ENCODE results near the gene HYDIN. TPM values are rescaled to one million over a fixed set of nuclear protein-coding genes. Genes with fewer than 3 reads are reported as not detected.

HYDIN gene
- total and polyA plus RNA-seq, 9 of the 15 experiments (the other 6 are each of a cell fraction or from before 2014, with no cell fraction given): 0.08 to 0.43 (median 0.14) TPM; not detected in 1

- FAIRE-seq (no peak), DNase-seq (ENCODE audit: extremely low read depth in 1 of 4, low spot score in 3 of 4) (no peak), ATAC-seq (no peak)
- Histone ChIP-seq H3K27ac (ENCODE audit: extremely low read depth, low read depth, low read length) (no peak overlapping the region), H3K9ac (ENCODE audit: insufficient read depth in 1 of 2, low read depth in 2 of 2, low read length in 2 of 2) (peak overlapping the region in 1 of 2 experiments; percentile 62; a peak in 2 of 4 replicates), H3K4me3 (no peak overlapping the region), H2AFZ (ENCODE audit: low read depth, low read length) (no peak overlapping the region), H3K4me1 (replicated peaks in 1 of 2; ENCODE audit: control insufficient read depth in 2 of 2, insufficient read depth in 2 of 2, low read length in 2 of 2) (peaks cover 0 to 4% of the 10 kb centered on the region in 2 experiments; a peak in 1 of 5 replicates), H3K9me3 (replicated peaks; ENCODE audit: control insufficient read depth, insufficient read depth, low read depth, low read length) (no peaks in the 10 kb centered on the region), H3K4me2 (ENCODE audit: insufficient read depth, low read length) (no peak overlapping the region), H3K9me1 (ENCODE audit: control insufficient read depth, insufficient read depth, low read length) (peaks cover 2% of the 10 kb centered on the region), H4K20me1 (replicated peaks; ENCODE audit: control insufficient read depth, insufficient read depth, low read length) (peaks cover 28% of the 10 kb centered on the region), H3K27me3 (ENCODE audit: control insufficient read depth in 2 of 2, insufficient read depth in 2 of 2, low read length in 2 of 2) (no peaks in the 10 kb centered on the region), H3K79me2 (ENCODE audit: control insufficient read depth, insufficient read depth, low read length) (peaks cover 20% of the 10 kb centered on the region), H3K36me3 (ENCODE audit: control insufficient read depth, insufficient read depth, low read length) (peaks cover 40% of the 10 kb centered on the region; the same call in 2 of the 3 replicates)
- TF ChIP-seq SPI1 (IDR thresholded peaks at IDR 0.05; ENCODE audit: borderline replicate concordance, low read depth, low read length) (no peak), ZNF175 (CRISPR knock-in tag; IDR thresholded peaks at IDR 0.05; ENCODE audit: low read depth) (no peak), HMG20B (CRISPR knock-in tag; IDR thresholded peaks at IDR 0.05) (no peak), ZZZ3 (IDR thresholded peaks at IDR 0.05) (no peak), SREBF2 (CRISPR knock-in tag; IDR thresholded peaks at IDR 0.05) (no peak), SMARCE1 (IDR thresholded peaks at IDR 0.05) (no peak), KDM1A (IDR thresholded peaks at IDR 0.05) (no peak), ZNF75A (CRISPR knock-in tag; IDR thresholded peaks at IDR 0.05) (no peak), SAFB (IDR thresholded peaks at IDR 0.05; ENCODE audit: borderline replicate concordance, low read depth, low read length) (no peak), HIVEP1 (CRISPR knock-in tag; IDR thresholded peaks at IDR 0.05) (no peak), U2AF2 (optimal IDR thresholded peaks at IDR 0.05; ENCODE audit: low read depth, low read length) (no peak), ETS1 (conservative IDR thresholded peaks at IDR 0.05; ENCODE audit: control insufficient read depth, low read depth, low read length) (no peak), ZNF436 (CRISPR knock-in tag; IDR thresholded peaks at IDR 0.05) (no peak)
- in situ Hi-C loops (cut with MboI) (no loop called here), intact Hi-C loops (cut with micrococcal nuclease) (no loop called here)
- 87% methylated on average over 16 of the region's 16 CpGs for WGBS (ENCODE audit: insufficient coverage, low coverage, missing lambda C conversion rate)
- CTCF ChIA-PET (ENCODE audit: low intra/inter-chr PET ratio): no interaction called here
- POLR2A ChIA-PET: interaction anchor here (1.0 to 1.3 kb wide), 2 partner anchors 10 to 21 kb away, joined by 3 read pairs; no protein-coding TSS in a partner anchor
- no TSS peak for BruUV-seq (replicated peaks)
Measured at GRCh38 chr16:70789595-70790447, 440.7 kb downstream of the HYDIN start.
